NCI-H748 treated with DMSO at 0.1 percent for 48 hours (cell line): Measurements from ENCODE around the gene LCN1.
"Not testable (repeated sequence)": the region's sequence is repeated elsewhere in the genome, so short reads cannot be mapped to it uniquely, and the experiment has no call there.

Experiments used
- DNase-seq: peaks from one replicate; lab custom pipeline; 2025; lab: John Stamatoyannopoulos, UW

The LCN1 gene

DNA sequence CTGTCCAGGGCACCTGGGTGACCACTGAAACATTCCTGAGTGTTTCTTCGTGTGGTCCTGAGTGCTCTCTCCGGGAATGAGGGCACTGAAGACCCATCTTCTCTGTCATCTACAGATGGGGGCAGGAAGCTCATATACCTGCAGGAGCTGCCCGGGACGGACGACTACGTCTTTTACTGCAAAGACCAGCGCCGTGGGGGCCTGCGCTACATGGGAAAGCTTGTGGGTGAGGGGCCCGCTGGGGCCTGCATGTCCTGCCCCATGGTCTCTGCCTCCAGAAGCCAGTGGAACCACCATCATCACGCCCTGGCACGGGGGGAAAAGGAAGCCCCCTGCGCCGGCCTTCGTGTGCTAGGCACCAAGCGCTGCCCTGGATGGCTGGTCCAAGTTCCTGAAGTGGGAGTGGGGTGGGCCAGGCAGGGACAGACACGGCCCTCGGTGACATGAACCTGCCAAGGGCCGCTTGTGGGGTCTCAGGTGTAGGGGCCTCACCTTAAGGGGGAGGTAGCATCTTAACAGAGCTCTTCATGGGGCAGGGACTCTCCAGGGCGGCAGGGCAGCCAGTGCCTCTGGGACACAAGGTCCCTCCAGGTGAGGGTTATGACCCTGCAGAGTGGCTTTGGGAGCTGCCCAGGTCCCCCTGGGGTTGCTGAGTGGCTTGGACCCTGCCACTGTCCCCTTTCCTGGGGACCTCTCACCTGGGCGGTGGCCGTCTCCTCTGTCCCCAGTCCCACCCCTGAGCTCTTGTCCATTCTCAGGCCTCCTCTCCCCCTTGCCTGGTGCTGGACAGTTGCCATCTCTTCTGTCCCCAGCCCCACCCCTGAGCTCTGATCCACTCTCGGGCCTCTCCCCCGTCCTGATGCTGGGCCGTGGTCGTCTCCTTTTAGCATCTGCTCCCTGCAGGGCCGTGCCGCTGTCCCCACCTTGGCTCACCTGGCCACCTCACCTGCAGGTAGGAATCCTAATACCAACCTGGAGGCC is 26.8 kb downstream of the LCN1 start:
- no peak for DNase-seq

DNA sequence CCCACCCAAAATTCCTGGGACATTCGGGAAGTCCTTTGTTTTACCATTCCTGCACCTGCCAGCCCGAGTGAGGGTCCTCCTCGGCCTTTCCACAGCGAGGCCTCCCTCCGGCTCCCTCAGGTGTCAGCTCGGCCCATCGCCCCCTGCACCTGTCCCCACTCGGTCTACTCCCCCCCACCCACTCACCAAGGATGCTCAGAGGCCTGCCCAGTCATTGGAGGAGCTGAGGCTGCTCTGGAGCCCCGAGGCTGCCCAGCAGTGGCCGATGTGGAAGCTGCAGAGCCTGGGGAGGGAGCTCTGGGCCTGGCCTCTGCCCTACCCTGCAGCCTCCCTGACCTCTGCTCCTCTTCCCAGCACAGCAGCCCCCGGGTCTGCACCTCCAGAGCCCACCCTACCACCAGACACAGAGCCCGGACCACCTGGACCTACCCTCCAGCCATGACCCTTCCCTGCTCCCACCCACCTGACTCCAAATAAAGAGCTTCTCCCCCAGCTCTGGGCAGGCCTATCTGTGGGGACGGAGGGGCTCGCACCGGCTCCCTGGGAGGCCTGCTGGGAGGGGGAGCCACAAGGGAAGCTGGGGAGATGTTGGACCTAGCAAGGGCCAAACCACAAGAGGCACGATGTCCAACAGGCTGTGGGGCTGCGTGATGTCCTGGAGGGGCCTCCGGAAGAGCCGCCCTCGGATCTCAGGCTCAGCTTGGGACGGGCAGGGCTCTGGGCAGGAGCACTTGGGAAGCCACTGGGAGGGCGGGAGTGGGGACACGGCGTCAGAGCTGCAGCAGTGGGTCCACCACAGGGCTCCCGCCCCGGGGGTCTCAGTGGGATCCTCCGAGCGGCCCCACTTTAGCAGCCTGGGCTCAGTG is 28.5 kb downstream of the LCN1 start:
- not testable (repeated sequence) for DNase-seq

DNA sequence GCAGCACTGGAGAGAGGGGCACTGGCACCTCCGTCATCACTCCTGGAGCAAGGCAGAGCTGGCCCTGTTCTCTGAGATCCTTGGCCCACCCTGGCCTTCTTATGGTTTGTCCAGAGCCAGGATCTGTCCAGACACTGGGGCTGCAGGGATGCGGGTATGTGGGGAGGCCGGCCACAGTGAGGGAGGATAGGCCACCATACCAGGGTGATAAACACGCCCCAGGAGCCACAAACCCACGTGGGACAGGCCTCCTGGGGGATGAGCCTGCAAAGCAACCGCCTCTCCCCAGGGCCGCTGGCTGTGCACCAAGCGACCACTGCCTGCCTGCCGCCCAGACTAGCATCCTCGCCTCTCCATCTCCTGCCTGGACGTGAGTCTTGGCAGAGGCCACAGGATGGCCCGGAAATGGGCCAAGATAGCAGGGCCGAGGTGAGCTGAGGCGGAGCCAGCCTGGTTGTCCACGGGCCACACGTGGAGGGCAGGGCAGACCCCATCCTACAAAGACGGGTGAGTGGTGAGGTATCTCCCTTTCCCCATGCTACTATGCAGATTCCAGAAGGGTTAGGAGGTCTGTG is 29.2 kb downstream of the LCN1 start:
- no peak for DNase-seq

DNA sequence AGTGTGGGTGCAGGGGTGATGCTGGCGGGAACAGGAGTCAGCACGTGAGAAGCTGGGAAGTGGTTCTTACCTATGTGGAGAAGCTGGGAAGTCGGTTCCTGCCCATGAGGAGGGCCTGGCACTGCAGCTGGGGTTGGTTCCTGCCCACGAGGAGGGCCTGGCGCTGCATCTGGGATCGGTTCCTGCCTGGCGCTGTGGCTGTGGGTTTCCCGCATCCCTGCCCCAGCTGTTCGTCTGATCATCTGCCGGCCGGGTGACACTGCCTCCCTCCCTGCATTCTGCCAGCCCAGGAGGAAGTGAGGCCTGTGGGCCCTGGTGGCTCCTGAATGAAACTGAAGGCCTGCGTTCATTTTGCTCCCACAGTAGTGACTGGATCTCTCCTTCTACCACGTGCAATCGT is 29.8 kb downstream of the LCN1 start:
- no peak for DNase-seq

DNA sequence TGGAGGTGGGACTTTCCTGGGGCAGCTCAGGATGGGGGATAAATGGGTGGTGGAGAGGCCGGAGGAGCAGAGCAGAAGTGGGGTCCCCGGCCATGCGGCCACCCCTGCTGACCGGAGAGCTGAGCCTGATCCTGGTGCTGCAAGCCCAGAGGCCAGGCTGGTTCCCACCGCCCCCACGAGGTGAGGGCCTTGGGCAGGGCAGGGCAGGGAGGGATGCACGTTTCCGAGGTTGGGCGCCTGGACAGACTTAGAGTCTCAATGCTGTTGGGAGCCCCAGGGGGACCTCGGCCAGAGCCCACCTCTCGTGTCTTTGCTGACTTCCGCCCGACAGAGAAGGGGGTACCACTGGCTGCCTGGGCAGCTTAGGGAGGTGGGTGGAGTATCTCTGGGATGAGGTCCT is 30.2 kb downstream of the LCN1 start:
- DNase-seq: no peak

DNA sequence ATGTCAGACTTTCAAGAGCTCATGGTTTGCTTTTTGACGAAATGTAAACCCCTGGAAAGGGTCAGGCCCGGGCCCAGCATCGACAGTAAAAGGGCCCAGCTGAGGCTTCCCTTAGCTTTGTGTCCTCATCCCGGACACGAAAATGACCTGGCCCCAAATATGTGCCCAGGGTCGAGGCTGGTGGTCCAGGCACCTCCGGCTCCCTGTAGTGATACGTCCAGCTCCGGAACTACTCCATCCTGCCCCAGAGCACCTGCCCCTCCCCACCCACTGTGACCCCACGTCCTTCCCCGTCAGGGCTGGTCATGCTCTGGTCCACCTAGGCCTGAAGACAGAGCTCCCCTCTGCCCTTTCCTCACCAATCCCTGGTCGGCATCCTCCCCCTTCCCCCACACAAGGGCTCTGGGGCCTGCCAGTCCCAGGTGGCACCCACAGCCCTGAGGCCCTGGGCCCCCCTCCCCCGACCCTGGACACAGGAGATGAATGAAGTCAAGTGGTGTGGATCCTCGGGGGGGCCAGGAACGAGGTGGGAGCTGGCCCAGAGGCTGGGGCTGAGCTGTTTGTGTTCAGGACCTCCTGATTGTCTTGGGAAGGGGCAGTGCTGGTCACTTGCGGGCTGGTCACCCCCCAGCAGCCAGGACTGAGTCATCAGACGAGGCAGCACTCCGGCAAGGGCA is 30.9 kb downstream of the LCN1 start:
- no peak for DNase-seq

DNA sequence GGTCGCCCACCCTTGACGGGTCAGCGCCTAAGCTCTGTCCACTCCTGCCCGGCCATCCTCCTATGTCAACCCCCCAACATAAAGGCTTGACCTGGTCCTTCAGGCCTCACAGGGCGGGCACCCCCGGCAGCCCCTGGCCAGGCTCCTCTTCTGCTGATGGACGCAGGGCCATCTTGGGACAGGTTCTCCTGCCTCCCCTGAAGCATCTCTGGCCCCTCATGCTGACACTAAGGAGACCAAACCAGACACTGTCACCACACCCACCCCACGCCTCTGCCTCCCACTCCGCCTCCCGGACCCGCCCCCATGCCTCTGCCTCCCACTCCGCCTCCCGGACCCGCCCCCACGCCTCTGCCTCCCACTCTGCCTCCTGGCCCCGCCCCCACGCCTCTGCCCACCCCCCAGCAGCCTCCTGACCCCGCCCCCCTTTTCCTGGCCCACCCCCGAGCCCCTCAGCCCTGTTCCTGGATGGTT is 31.5 kb downstream of the LCN1 start:
- DNase-seq: no peak

DNA sequence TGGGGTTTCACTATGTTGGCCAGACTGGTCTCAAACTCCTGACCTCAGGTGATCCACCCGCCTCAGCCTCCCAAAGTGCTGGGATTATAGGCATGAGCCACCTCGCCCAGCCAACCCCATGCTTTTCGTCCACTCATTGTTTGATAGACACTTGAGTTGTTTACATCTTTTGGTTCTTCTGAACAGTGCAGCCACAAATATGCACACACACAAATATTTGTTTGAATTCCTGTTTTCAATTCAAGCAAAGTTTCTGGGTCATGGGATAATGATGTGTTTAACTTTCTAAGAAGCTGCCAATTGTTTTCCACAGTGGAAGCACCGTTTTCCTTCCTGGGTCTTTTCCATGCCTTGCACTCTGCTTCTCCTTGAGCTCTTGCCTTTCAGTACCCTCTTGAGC is 33.5 kb downstream of the LCN1 start:
- no peak for DNase-seq

DNA sequence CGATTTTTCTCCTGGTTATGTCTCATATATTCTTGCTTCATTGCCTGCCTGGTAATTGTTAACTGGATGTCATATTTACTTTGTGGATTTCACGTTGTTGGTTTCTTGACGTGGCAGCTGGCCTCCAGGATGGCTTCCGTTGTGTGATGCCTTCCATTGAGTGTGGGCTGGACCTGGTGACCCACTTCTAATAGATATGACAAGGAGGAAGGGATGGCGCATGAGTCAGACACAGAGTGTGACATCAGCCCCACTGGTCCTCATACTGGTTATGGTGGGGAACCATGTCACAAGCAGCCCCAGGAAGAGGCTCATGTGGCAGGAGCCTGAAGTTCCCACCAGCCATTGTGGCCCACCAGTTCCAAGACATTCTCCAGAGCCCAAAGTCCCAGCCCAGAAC is 34.0 kb downstream of the LCN1 start:
- no peak for DNase-seq

DNA sequence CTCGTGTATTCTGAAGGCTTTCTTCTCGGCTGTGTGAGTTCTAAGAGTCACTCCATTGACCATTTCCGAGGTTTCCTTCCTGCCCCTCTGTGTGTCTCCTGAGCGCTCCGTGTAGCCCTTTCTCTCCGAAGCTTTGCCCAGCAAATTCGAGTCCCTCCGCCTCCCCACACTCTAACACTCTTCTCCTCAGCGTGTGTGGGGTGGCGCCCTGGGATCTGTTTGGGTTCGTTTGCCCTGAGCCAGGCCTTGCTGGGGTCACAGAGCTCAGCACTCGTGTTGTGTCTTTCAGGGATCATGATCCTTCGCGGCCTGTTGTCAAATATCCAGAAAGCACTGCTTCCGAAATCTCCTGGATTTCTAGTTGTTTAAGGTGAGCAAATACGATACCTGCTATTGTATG is 34.7 kb downstream of the LCN1 start:
- no peak for DNase-seq

DNA sequence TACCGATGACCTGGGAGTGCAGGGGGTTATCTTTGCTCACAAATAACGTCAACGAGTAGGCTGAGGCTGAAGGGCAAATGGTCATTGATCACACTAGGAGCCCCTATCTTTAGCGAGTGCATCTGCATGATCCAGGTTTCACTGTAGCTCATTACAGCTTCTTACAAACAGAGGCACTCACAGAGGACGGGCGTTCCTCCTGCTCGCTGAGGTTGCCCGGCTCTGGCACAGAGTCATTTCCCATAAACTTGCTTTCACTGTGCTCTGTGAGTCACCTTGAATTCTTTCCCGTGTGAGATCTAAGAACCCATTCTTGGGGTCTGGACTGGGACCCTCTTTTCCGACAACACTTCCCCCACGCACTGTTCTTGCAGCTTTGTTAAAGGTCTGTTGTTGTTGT is 38.4 kb downstream of the LCN1 start:
- DNase-seq: no peak

DNA sequence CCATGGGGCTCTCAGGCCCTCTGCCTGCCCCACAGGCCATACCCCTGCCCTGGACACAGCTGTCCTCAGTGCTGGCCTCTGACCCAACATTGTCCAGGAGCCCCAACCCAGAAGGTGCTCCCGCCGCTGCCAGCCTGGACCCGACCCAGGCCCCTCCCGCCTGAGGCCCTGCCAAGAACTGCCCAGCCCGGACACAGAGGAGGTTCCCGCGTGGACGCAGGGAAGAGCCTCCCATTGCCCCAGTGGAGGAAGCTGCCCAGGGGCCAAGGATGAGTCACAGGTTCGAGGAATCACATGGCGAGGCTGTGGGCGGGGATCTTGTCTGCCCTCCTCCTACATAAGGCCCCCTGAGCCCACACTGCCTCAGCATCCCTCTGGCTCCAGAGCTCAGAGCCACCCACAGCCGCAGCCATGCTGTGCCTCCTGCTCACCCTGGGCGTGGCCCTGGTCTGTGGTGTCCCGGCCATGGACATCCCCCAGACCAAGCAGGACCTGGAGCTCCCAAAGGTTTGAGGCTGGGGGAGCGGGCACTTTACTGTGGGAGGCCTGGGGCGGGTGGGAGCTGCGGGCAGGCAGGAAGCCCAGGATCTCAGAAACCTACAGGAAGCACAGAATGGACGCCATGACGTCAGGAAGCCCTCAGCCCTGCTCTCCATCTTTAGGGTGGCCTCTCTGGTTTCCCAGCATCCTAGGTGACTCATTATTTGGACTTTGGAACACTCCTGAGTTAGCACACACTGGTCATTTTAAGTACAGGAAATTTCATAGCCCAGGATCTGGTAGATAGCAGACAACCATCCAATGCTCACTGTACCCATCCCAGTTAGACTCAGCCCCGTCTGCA is 40.4 kb downstream of the LCN1 start, which contains the start of gene PAEP:
TSS of gene PAEP (plus strand) at position 366 of the 844 bp plus-strand sequence.
- no peak for DNase-seq

DNA sequence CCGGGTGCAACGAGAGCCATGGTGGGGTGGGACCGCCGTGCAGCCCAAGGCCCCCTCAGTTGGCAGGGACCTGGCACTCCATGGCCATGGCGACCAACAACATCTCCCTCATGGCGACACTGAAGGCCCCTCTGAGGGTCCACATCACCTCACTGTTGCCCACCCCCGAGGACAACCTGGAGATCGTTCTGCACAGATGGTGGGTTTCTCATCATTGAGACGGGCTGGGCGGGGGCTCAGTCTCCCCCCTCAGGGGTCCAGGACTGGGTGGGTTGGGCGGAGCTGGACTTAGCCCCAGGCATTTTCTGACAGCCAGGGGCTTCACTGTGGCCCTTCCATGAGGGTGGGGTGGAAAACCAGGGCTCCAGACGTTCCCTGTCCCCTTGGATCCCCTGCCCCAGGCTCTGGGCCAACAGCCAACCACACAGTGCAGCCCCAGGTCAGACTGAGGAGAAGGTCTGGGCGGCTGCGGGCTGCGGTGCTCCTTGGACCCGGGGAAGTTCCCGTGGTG is 41.0 kb downstream of the LCN1 start:
- no peak for DNase-seq

DNA sequence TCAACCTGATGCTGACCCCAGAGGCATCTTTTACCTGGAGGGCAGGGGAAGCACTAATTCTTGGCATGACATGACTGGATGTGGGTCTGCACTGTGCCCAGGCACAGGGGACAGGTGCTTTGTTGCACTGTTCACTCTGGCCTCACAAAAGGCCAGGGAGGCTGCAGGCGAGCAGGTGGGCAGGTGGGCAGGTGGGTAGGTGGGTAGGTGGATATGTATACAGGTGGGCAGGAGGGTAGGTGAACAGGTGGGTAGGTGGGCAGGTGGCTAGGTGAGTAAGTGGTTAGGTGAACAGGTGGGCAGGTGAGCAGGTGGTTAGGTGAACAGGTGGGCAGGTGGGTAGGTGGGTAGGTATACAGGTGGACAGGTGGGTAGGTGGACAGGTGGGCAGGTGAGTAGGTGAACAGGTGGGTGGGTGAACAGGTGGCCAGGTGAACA is 41.8 kb downstream of the LCN1 start:
- no peak for DNase-seq

DNA sequence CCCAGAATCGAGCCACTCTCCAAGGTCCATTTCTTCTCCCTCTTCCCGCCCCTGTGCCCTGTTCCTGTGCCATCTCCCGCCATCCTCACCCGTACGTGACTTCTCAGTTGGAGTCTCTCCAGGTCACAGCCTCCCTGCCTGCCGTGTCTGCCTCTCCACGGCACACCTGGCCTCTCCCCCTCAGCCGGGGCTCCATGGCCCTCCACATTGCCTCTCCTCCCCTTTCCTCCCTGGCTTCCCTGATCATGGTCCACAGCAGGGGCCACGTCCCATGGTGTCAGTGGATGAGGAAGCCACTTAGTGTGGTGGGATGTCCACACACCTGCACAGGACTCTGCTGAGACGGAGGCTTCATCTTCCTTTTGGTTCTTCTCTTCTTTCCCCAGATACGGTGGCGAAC is 42.6 kb downstream of the LCN1 start:
- DNase-seq: no peak

DNA sequence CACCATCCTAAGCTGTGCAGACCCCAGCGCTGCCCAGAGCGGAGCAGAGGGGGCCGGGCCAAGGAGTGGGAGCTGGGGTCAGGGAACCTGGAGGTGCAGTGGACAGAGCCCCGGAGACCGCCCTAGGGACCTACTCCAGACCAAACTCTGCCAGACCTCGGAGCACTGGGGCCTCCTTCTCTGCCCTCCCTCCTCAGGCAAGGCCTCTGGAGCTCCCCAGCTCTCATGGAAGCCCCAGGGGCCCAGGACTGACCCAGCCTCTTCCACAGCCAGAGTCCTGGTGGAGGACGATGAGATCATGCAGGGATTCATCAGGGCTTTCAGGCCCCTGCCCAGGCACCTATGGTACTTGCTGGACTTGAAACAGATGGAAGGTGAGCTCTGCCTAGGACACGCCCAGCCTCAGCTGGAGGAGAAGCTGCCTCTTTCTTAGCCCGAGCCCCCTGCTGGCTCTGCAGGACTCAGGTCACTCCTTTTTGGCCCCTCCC is 43.9 kb downstream of the LCN1 start:
- no peak for DNase-seq

DNA sequence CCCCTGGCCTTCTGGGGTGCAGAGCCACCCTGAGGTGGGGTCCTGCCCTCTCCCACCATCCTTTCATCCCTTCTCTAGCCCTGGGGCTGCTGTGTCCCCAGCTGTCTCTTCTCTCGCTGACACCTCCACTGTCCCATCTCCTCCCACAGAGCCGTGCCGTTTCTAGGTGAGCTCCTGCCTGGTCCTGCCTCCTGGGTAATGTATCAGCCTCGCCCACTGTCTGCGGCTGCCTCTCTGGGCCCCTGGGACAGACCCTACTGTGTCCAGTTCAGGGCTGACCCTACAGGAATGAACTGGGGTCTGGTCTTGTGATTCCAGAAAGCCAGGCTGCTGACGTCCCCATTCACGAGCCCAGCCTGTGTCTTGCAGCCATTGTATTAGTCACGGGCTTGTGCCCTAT is 44.4 kb downstream of the LCN1 start:
- DNase-seq: no peak

DNA sequence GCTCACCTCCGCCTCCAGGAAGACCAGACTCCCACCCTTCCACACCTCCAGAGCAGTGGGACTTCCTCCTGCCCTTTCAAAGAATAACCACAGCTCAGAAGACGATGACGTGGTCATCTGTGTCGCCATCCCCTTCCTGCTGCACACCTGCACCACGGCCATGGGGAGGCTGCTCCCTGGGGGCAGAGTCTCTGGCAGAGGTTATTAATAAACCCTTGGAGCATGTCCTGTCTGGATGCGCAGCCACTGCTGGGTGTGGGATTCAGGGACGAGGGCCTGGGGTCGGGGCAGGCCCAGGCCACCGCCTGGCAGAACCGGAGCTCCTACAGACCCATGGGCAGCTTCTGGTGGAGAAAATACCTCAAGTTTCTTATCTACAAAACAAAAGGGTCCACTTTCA is 45.3 kb downstream of the LCN1 start:
- no peak for DNase-seq

DNA sequence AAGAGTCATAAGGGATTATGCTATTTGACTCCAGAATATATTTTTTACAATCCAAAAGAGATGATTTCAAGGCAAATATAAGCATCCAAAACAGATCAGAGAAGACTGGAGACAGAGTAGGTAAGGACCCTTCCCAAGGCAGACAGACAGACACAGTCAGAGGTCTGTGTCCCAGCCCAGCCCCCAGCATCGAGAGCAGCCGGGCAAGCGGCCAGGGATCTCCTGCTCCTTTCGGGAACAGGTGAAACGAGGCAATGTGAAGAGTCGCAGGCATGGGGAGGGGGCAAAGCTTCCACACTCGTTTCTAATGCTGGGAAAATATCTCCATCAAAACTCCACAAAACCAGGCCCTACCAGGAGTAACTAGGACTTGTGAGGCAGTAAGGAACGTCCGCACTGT is 46.1 kb downstream of the LCN1 start:
- no peak for DNase-seq

DNA sequence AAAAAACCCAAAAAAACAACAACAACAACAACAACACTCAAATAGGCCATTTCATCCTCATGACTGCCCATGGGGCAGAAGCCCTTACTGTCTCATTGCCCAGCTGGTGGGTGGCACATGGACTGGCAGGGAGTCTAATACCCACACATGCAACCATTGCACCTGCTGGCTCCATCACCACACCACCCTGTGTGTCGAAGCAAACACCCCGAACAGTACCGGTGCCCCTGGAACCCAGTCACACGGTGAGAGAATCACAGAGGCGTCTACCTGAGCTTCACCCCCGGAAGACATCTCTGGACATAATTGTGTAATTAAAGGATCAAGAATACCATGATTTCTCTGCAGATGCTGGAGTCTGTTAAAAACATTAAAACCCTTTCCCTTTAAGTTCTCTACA is 46.8 kb downstream of the LCN1 start:
- DNase-seq: no peak
